ENCODE data around the gene XG.

Gene XG

GRCh38 chrX:2708592-2709188 lies 43.1 kb upstream of the XG start:
- no peaks in the 10 kb centered on the region for H3K4me1 ChIP-seq

GRCh38 chrX:2709556-2709955 lies 42.3 kb upstream of the XG start:
- H3K9ac ChIP-seq, result no peak overlapping the region
- no peak overlapping the region for H3K4me2 ChIP-seq (ENCODE audit: low read length)
- H3K4me3 ChIP-seq (ENCODE audit: low read depth, low read length), result no peak overlapping the region
- no peak for TF ChIP-seq CTCF (IDR thresholded peaks at IDR 0.05)
- no peak overlapping the region for H2AFZ ChIP-seq
- H3K27ac ChIP-seq, result no peak overlapping the region
- H3K36me3 ChIP-seq (ENCODE audit: control insufficient read depth, insufficient read depth, low read length), result no peaks in the 10 kb centered on the region
- H3K4me1 ChIP-seq, result no peaks in the 10 kb centered on the region
- H3K27me3 ChIP-seq (ENCODE audit: control insufficient read depth, insufficient read depth, low read length), result no peaks in the 10 kb centered on the region
- peaks cover 11% of the 10 kb centered on the region for H3K79me2 ChIP-seq
- H3K9me3 ChIP-seq (ENCODE audit: control insufficient read depth, low read length), result no peaks in the 10 kb centered on the region

More at GRCh38 chrX:2708592-2709188, 43.1 kb upstream of the XG start:
- Histone ChIP-seq H3K79me2 (peaks cover 11% of the 10 kb centered on the region), H3K36me3 (ENCODE audit: control insufficient read depth, insufficient read depth, low read length) (no peaks in the 10 kb centered on the region), H3K4me3 (ENCODE audit: low read depth, low read length) (no peak overlapping the region), H3K9me3 (ENCODE audit: control insufficient read depth, low read length) (no peaks in the 10 kb centered on the region), H3K9ac (no peak overlapping the region), H3K4me2 (ENCODE audit: low read length) (no peak overlapping the region), H3K27me3 (ENCODE audit: control insufficient read depth, insufficient read depth, low read length) (no peaks in the 10 kb centered on the region), H2AFZ (no peak overlapping the region), H3K27ac (no peak overlapping the region)
- no peak for TF ChIP-seq CTCF (IDR thresholded peaks at IDR 0.05)

GRCh38 chrX:2710041-2710840 lies 41.6 kb upstream of the XG start:
- no peak overlapping the region for H3K4me2 ChIP-seq (ENCODE audit: low read length)
- no peaks in the 10 kb centered on the region for H3K27me3 ChIP-seq (ENCODE audit: control insufficient read depth, insufficient read depth, low read length)
- H3K27ac ChIP-seq, result peak overlapping the region; percentile 51
- H3K4me3 ChIP-seq (ENCODE audit: low read depth, low read length), result no peak overlapping the region
- H2AFZ ChIP-seq, result no peak overlapping the region
- no peak for TF ChIP-seq CTCF (IDR thresholded peaks at IDR 0.05)
- H3K9me3 ChIP-seq (ENCODE audit: control insufficient read depth, low read length), result no peaks in the 10 kb centered on the region
- H3K79me2 ChIP-seq, result peaks cover 8% of the 10 kb centered on the region
- H3K4me1 ChIP-seq, result no peaks in the 10 kb centered on the region
- no peaks in the 10 kb centered on the region for H3K36me3 ChIP-seq (ENCODE audit: control insufficient read depth, insufficient read depth, low read length)
- no peak overlapping the region for H3K9ac ChIP-seq

GRCh38 chrX:2711441-2711840 lies 40.4 kb upstream of the XG start:
- Histone ChIP-seq H3K9ac (no peak overlapping the region), H2AFZ (no peak overlapping the region), H3K4me2 (ENCODE audit: low read length) (no peak overlapping the region), H3K4me3 (ENCODE audit: low read depth, low read length) (no peak overlapping the region), H3K79me2 (peaks cover 8% of the 10 kb centered on the region), H3K27ac (no peak overlapping the region), H3K36me3 (ENCODE audit: control insufficient read depth, insufficient read depth, low read length) (no peaks in the 10 kb centered on the region), H3K4me1 (no peaks in the 10 kb centered on the region), H3K27me3 (ENCODE audit: control insufficient read depth, insufficient read depth, low read length) (no peaks in the 10 kb centered on the region), H3K9me3 (ENCODE audit: control insufficient read depth, low read length) (no peaks in the 10 kb centered on the region)
- no peak for TF ChIP-seq CTCF (IDR thresholded peaks at IDR 0.05)

Measured in parathyroid adenoma (tissue), 2 donors.